IMR-90 (cell line): ENCODE measurements around the gene ODAD3. TPM values are rescaled to one million over a fixed set of nuclear protein-coding genes. Genes with fewer than 3 reads are reported as not detected.

ENCODE experiments used
- ATAC-seq: fragments of 200-7000 bp; cut with Tn5 transposase; 2 replicates; pipeline ENCODE4 v1.9.1; 2020; ENCODE audit warnings: low read depth, mild to moderate bottlenecking, moderate library complexity
- BruUV-seq: library from RNA; stranded (reverse); fragments of 400-500 nt; replicated peaks from 2 replicates; lab custom pipeline; 2021; lab: Mats Ljungman, UMichigan
- CTCF ChIA-PET: fragments of 300-600 bp; formaldehyde crosslinking; extraction: SDS; loops from one replicate; lab custom pipeline; 2021; ENCODE audit warnings: antibody characterized with exemption; lab: Yijun Ruan, JAX
- POLR2A ChIA-PET: fragments of 300-600 bp; sonication (Branson Sonifier 250); formaldehyde crosslinking; loops from one replicate; lab custom pipeline; 2022; ENCODE audit warnings: antibody characterized with exemption; ENCODE audit not compliant: unreplicated experiment; lab: Charles Lee
- DNase-seq: peaks from one replicate; pipeline ENCODE4 v3.0.0; 2013
- H2AFZ ChIP-seq: replicated peaks from 2 replicates; pipeline ENCODE3; 2013; ENCODE audit warnings: low read length, mild to moderate bottlenecking; ENCODE audit not compliant: poor library complexity
- H2AK5ac ChIP-seq: 2 replicates; pipeline ENCODE4 v1.6.1; 2013; ENCODE audit warnings: low read depth, low read length, inconsistent platforms
- H2AK9ac ChIP-seq: replicated peaks from 2 replicates; pipeline ENCODE3; 2013; ENCODE audit warnings: mild to moderate bottlenecking, low read depth, low read length, moderate library complexity; ENCODE audit not compliant: poor library complexity
- H2BK120ac ChIP-seq: 2 replicates; pipeline ENCODE4 v1.6.1; 2013; ENCODE audit warnings: low read depth, low read length, inconsistent platforms
- H2BK15ac ChIP-seq: 3 replicates; pipeline ENCODE4 v1.6.1; 2013; ENCODE audit warnings: low read depth, low read length, inconsistent platforms
- H2BK20ac ChIP-seq: 2 replicates; pipeline ENCODE4 v1.6.1; 2013; ENCODE audit warnings: low read depth, mild to moderate bottlenecking, inconsistent platforms, low read length, moderate library complexity
- H2BK5ac ChIP-seq: 2 replicates; pipeline ENCODE4 v1.6.1; 2013; ENCODE audit warnings: mild to moderate bottlenecking, low read depth, low read length, inconsistent platforms; ENCODE audit not compliant: poor library complexity, severe bottlenecking
- H3K14ac ChIP-seq: replicated peaks from 2 replicates; pipeline ENCODE4 v1.6.1; 2013; ENCODE audit warnings: low read depth, low read length, inconsistent platforms
- H3K18ac ChIP-seq: 2 replicates; pipeline ENCODE4 v1.6.1; 2013; ENCODE audit warnings: low read depth, low read length, control low read depth
- H3K23ac ChIP-seq: 2 replicates; pipeline ENCODE4 v1.6.1; 2013; ENCODE audit warnings: low read depth, low read length, inconsistent platforms
- H3K27ac ChIP-seq: 2 replicates; pipeline ENCODE4 v1.5.1; 2013; ENCODE audit warnings: mild to moderate bottlenecking, control low read depth, low read length; ENCODE audit not compliant: insufficient read depth
- H3K27me3 ChIP-seq: 2 replicates; pipeline ENCODE4 v1.6.1; 2013; ENCODE audit warnings: low read length; ENCODE audit not compliant: control insufficient read depth, insufficient read depth
- H3K36me3 ChIP-seq: 2 replicates; pipeline ENCODE4 v1.6.1; 2013; ENCODE audit warnings: low read length, mixed read lengths; ENCODE audit not compliant: control insufficient read depth, insufficient read depth
- H3K4ac ChIP-seq: 2 replicates; pipeline ENCODE4 v1.6.1; 2013; ENCODE audit warnings: low read depth, low read length, inconsistent platforms
- H3K4me1 ChIP-seq: 2 replicates; pipeline ENCODE4 v1.6.1; 2013; ENCODE audit warnings: low read length, mixed read lengths; ENCODE audit not compliant: control insufficient read depth, insufficient read depth
- H3K4me2 ChIP-seq: 2 replicates; pipeline ENCODE4 v1.6.1; 2013; ENCODE audit warnings: low read depth, mild to moderate bottlenecking, control low read depth, low read length, moderate library complexity
- H3K4me3 ChIP-seq: 2 replicates; pipeline ENCODE4 v1.5.1; 2013; ENCODE audit warnings: low read depth, mild to moderate bottlenecking, control low read depth, low read length, moderate library complexity; ENCODE audit not compliant: insufficient read depth
- H3K56ac ChIP-seq: 2 replicates; pipeline ENCODE4 v1.6.1; 2013; ENCODE audit warnings: low read length, inconsistent platforms; ENCODE audit not compliant: insufficient read depth; ENCODE audit errors: extremely low read depth
- H3K79me1 ChIP-seq, 2 experiments: 2 replicates each; pipeline ENCODE4 v1.6.1; 2013; ENCODE audit warnings: low read length in 2 of 2, inconsistent platforms in 1 of 2, low read depth in 1 of 2
- H3K9ac ChIP-seq: 2 replicates; pipeline ENCODE4 v1.6.1; 2013; ENCODE audit warnings: low read depth, low read length, control low read depth
- H3K9me1 ChIP-seq: 2 replicates; pipeline ENCODE4 v1.6.1; 2013; ENCODE audit warnings: low read length, inconsistent platforms; ENCODE audit not compliant: insufficient read depth
- H3K9me3 ChIP-seq: 2 replicates; pipeline ENCODE4 v1.6.1; 2013; ENCODE audit warnings: low read length; ENCODE audit not compliant: control insufficient read depth, insufficient read depth
- H4K20me1 ChIP-seq: 2 replicates; pipeline ENCODE4 v1.6.1; 2013; ENCODE audit warnings: low read length, inconsistent platforms; ENCODE audit not compliant: insufficient read depth
- H4K5ac ChIP-seq: 2 replicates; pipeline ENCODE4 v1.6.1; 2013; ENCODE audit warnings: mild to moderate bottlenecking, low read depth, low read length, control low read depth
- H4K8ac ChIP-seq, 2 experiments: 2 replicates each; pipeline ENCODE4 v1.6.1; 2013; ENCODE audit warnings: low read depth in 2 of 2, low read length in 2 of 2, control low read depth in 1 of 2, inconsistent platforms in 1 of 2
- H4K91ac ChIP-seq: 2 replicates; pipeline ENCODE4 v1.6.1; 2013; ENCODE audit warnings: low read depth, low read length, inconsistent platforms; ENCODE audit not compliant: insufficient read depth
- CEBPB ChIP-seq: IDR thresholded peaks from 2 replicates; pipeline ENCODE4 v1.6.1; 2012; ENCODE audit warnings: low read depth, low read length, improper control_type of control experiment
- CHD1 ChIP-seq: IDR thresholded peaks from 2 replicates; pipeline ENCODE4 v1.6.1; 2012; ENCODE audit warnings: low read depth, low read length, improper control_type of control experiment
- CTCF ChIP-seq: conservative IDR thresholded peaks from 2 replicates; pipeline ENCODE4 v1.5.1; 2012; ENCODE audit warnings: mild to moderate bottlenecking, low read depth, low read length, improper control_type of control experiment
- FOS ChIP-seq: fragments of 150-350 bp; IDR thresholded peaks from 2 replicates; pipeline ENCODE4 v1.6.1; 2016; ENCODE audit warnings: low read depth, low read length
- MAFK ChIP-seq: IDR thresholded peaks from 2 replicates; pipeline ENCODE4 v1.6.1; 2012; ENCODE audit warnings: low read depth, low read length, improper control_type of control experiment
- MAZ ChIP-seq: IDR thresholded peaks from 2 replicates; pipeline ENCODE4 v1.6.1; 2012; ENCODE audit warnings: low read depth, mild to moderate bottlenecking, low read length, improper control_type of control experiment, moderate library complexity, borderline replicate concordance
- MXI1 ChIP-seq: IDR thresholded peaks from 2 replicates; pipeline ENCODE4 v1.6.1; 2012; ENCODE audit warnings: low read depth, mild to moderate bottlenecking, low read length, moderate library complexity, borderline replicate concordance
- NFE2L2 ChIP-seq: fragments of 150-350 bp; IDR thresholded peaks from 2 replicates; pipeline ENCODE4 v1.6.1; 2016; ENCODE audit warnings: low read depth, mild to moderate bottlenecking, low read length
- POLR2A ChIP-seq: IDR thresholded peaks from 2 replicates; pipeline ENCODE4 v1.6.1; 2012; ENCODE audit warnings: mild to moderate bottlenecking, low read depth, low read length
- RAD21 ChIP-seq: IDR thresholded peaks from 2 replicates; pipeline ENCODE4 v1.6.1; 2012; ENCODE audit warnings: low read length, improper control_type of control experiment
- RFX5 ChIP-seq: IDR thresholded peaks from 2 replicates; pipeline ENCODE4 v1.8.0; 2012; ENCODE audit warnings: low read depth, mild to moderate bottlenecking, low read length, moderate library complexity
- USF2 ChIP-seq: fragments of 150-350 bp; IDR thresholded peaks from 2 replicates; pipeline ENCODE4 v1.6.1; 2017; ENCODE audit warnings: mild to moderate bottlenecking, antibody characterized with exemption, low read length, low read depth
- WGBS, 2 experiments: methylation state at CpG; one replicate each; pipeline versions ENCODE4 v1.1.5 to v1.1.7; 2013; ENCODE audit warnings: missing lambda C conversion rate in 2 of 2; ENCODE audit not compliant: insufficient read length in 1 of 2; ENCODE audit errors: extremely low coverage in 2 of 2; 5-methylcytosine and 5-hydroxymethylcytosine counted together
- dilution Hi-C: fragments of 300-500 bp; cut with HindIII; formaldehyde crosslinking; loops from one replicate; pipeline ENCODE4 v1.14.3; 2018; ENCODE audit warnings: low sequenced_read_pairs; ENCODE audit not compliant: unreplicated experiment
- in situ Hi-C: fragments of 300-500 bp; cut with MboI; formaldehyde crosslinking; loops from 3 replicates; pipeline ENCODE4 v1.14.3; 2019; ENCODE audit warnings: low sequenced_read_pairs, inconsistent platforms, mixed read lengths
- intact Hi-C: fragments of 100-400 bp; cut with micrococcal nuclease; formaldehyde crosslinking; loops from 2 replicates; pipeline ENCODE4 v1.10.0; 2022
- polyA plus RNA-seq, 3 experiments: library from polyadenylated mRNA; depleted of rRNA; stranded (reverse); fragments of >200 nt; gene quantifications; 2 replicates each; pipeline ENCODE4 v1.2.3, GENCODE V29; 2012; ENCODE audit warnings: low replicate concordance in 1 of 3
- total RNA-seq: library from RNA; depleted of rRNA; stranded (reverse); fragments of >200 nt; gene quantifications from 2 replicates; pipeline ENCODE4 v1.2.3, GENCODE V29; 2012

The ODAD3 gene
- total and polyA plus RNA-seq, 2 of the 4 experiments (the other 2 are of a cell fraction) = under 0.01 to 0.44 TPM

GRCh38 chr19:11483366-11484111 is 48.6 kb upstream of the ODAD3 start (continued):
- TF ChIP-seq CEBPB = no peak

- Histone ChIP-seq H2BK120ac (no peak overlapping the region), H4K5ac (no peak overlapping the region), H3K27ac (no peak overlapping the region), H3K9ac (no peak overlapping the region), H2BK5ac (no peak overlapping the region), H2AK9ac (peak overlapping the region; percentile 76), H3K14ac (no peak overlapping the region), H4K20me1 (no peaks in the 10 kb centered on the region), H3K4me2 (peak overlapping the region; percentile 60), H4K91ac (no peak overlapping the region), H3K9me1 (no peaks in the 10 kb centered on the region), H3K79me1 (no peaks in the 10 kb centered on the region), H3K4ac (no peak overlapping the region), H3K36me3 (0 out of 2 replicates have a peak, but pooled peaks cover 2% of the 10 kb centered on the region), H3K4me3 (peak overlapping the region; percentile 49), H2BK20ac (no peak overlapping the region), H3K56ac (no peak overlapping the region), H4K8ac (no peak overlapping the region; a peak in 1 of 4 replicates), H3K4me1 (peaks cover 2% of the 10 kb centered on the region; the same call in 1 of the 2 replicates), H3K9me3 (no peaks in the 10 kb centered on the region), H3K27me3 (peaks cover 42% of the 10 kb centered on the region), H3K23ac (no peak overlapping the region), H2AK5ac (no peak overlapping the region), H2BK15ac (no peak overlapping the region), H2AFZ (peak overlapping the region; percentile 81), H3K18ac (no peak overlapping the region)
- ATAC-seq = peak; percentile 83
- peak; percentile 72 for DNase-seq
- intact Hi-C loops = loop anchor here (1.0 to 5.0 kb wide), 4 partner anchors 102 to 345 kb away; no protein-coding TSS in a partner anchor
- WGBS, 2 experiments = 3% methylated on average over 31 of the region's 58 CpGs; no CpG with 5 or more reads in 1 of the 2 experiments
- dilution Hi-C loops = no loop called here
- BruUV-seq = no TSS peak
- CTCF ChIA-PET = interaction anchor here (0.6 to 1.7 kb wide), 9 partner anchors 14 to 239 kb away, joined by 3 to 11 read pairs (median 5); partner anchors contain the start of genes ODAD3 and PRKCSH
- in situ Hi-C loops = no loop called here
- POLR2A ChIA-PET = interaction anchor here (0.9 kb wide), 1 partner anchor 188 kb away, joined by 4 read pairs; no protein-coding TSS in a partner anchor
- TF ChIP-seq CEBPB (no peak), POLR2A (no peak), CTCF (peak; percentile 97), MAFK (no peak), FOS (no peak), NFE2L2 (no peak), MXI1 (peak; percentile 86; the same call in 1 of the 2 replicates), MAZ (peak; percentile 58; the same call in 1 of the 2 replicates), USF2 (peak; percentile 98), RAD21 (peak; percentile 81), RFX5 (no peak), CHD1 (0 out of 2 replicates have a peak, but pooled peaks have one; percentile 56)
Measured at GRCh38 chr19:11482384-11483050, 47.6 kb upstream of the ODAD3 start.
